Gastrocnemius medialis (tissue), 4 donors: Measurements from ENCODE around the gene RPL10A.
A peak's percentile ranks its signal among the peaks of the same experiment; 100 is the strongest.

Source experiments
- POLR2A ChIP-seq, 2 donors: fragments of 450-650 bp; IDR thresholded peaks; one replicate each; pipeline ENCODE4 v1.6.1; 2017; ENCODE audit warnings: antibody characterized with exemption in 2 of 2, mild to moderate bottlenecking in 2 of 2, moderate library complexity in 2 of 2
- TF ChIP-seq, protein P1 (sequence below), 5 experiments: fragments of 450-650 bp in 3 of 5; fragments of 200-600 bp in 2 of 5; sonication (generic) in 2 of 5; IDR thresholded peaks in 4 of 5; conservative IDR thresholded peaks in 1 of 5; 1 replicate in 4 of 5; 2 replicates in 1 of 5; pipeline ENCODE4 v1.5.1; 2016 to 2019; ENCODE audit warnings: antibody characterized with exemption in 5 of 5, mild to moderate bottlenecking in 3 of 5, moderate library complexity in 3 of 5

DNA sequence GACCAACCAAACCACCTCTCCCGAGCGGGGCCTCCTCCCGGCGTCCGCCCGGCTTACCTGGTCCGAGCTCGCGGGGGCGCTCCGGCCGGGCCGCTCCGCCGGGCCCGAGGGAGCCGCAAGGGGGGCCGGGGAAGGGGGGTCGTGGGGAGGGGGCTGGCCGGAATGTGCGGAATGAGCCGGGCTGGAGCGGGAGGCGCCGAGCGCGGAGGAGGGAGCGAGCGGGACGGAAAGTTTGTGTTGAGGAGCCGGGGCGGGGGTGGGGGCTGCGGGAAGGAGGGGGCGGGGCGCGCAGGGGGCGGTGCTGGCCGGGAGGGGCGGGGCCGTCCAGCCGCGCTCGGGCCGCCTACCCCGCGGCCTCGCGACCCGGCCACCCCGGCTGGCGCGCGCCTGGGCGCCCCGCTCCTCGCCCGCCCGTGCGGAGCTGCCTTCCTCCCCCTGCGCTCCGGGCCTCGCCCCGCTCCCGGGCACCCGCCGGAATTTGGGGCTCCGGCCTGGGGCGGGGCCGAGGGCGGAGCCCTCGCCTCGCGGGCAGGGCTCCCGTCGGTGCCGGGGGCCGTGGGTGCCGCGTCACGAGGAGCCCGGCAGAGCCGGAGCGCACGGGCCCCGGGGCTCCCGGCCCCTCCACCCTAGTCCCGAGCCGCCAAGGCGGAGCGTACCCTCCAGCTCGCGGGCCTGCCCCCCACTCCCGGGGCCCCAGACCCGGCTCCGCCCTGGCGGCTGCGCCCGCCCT, 28.8 kb downstream of the RPL10A start, which contains the start of gene TEAD3:
- TF ChIP-seq, protein P1, sequence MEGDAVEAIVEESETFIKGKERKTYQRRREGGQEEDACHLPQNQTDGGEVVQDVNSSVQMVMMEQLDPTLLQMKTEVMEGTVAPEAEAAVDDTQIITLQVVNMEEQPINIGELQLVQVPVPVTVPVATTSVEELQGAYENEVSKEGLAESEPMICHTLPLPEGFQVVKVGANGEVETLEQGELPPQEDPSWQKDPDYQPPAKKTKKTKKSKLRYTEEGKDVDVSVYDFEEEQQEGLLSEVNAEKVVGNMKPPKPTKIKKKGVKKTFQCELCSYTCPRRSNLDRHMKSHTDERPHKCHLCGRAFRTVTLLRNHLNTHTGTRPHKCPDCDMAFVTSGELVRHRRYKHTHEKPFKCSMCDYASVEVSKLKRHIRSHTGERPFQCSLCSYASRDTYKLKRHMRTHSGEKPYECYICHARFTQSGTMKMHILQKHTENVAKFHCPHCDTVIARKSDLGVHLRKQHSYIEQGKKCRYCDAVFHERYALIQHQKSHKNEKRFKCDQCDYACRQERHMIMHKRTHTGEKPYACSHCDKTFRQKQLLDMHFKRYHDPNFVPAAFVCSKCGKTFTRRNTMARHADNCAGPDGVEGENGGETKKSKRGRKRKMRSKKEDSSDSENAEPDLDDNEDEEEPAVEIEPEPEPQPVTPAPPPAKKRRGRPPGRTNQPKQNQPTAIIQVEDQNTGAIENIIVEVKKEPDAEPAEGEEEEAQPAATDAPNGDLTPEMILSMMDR (IDR thresholded peaks at IDR 0.05 in 4 of 5, conservative IDR thresholded peaks at IDR 0.05 in 1 of 5) = peak in 2 of 5 experiments; percentile 14 to 22
- peak; percentile 86 to 87 for TF ChIP-seq POLR2A (IDR thresholded peaks at IDR 0.05)
